NB4 (cell line): ENCODE data around the gene BRSK2.

Experiments used
- DNase-seq: peaks from one replicate; pipeline ENCODE4 v3.0.0; 2010; ENCODE audit warnings: low read depth
- H3K4me3 ChIP-seq: one replicate; pipeline ENCODE4 v1.5.1; 2011; ENCODE audit warnings: mild to moderate bottlenecking, low read depth, low read length, moderate library complexity
- MYC ChIP-seq: IDR thresholded peaks from 2 replicates; pipeline ENCODE4 v1.6.1; 2011; ENCODE audit warnings: low read depth, low read length
- POLR2A ChIP-seq: IDR thresholded peaks from 2 replicates; pipeline ENCODE4 v1.6.1; 2011; ENCODE audit warnings: mild to moderate bottlenecking; ENCODE audit not compliant: insufficient read length; ENCODE audit errors: extremely low read depth
- TF ChIP-seq, protein P1 (sequence below): IDR thresholded peaks from one replicate; pipeline ENCODE4 v1.5.1; 2012; ENCODE audit warnings: low read depth, low read length
- TF ChIP-seq, protein P2 (sequence below): IDR thresholded peaks from 2 replicates; pipeline ENCODE4 v1.6.1; 2011; ENCODE audit warnings: low read depth, low read length

BRSK2 gene

DNA sequence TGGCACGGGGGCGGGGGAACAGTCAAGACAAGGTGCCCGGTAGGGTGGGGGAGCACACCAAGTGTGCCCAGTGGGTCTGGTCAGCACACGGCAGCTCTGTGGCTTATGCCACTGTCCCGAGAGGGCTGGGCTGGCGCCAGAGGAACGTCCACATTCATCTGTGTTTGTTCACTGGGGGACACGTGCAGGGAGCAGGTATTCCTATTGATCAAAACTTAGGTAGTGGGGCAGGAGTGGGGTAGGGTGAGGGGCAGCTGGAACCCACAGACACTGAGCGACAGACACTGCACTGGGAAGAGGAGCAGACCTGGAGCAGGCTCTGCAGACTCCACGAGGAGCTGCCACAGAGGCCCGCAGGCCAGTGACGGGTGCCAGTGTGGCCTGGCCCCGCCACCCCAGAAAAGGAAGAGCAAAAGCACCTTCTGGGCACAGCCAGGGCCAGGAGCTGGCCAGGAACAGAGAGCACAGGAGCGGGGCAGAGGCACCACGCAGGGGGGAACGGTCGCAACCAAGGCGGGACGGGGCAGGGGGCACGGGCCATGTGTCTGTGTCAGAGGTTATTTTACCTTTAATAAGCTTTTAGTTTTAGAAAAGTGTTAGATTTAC, 98.9 kb downstream of the BRSK2 start:
- no peak for DNase-seq
- TF ChIP-seq, protein P1, sequence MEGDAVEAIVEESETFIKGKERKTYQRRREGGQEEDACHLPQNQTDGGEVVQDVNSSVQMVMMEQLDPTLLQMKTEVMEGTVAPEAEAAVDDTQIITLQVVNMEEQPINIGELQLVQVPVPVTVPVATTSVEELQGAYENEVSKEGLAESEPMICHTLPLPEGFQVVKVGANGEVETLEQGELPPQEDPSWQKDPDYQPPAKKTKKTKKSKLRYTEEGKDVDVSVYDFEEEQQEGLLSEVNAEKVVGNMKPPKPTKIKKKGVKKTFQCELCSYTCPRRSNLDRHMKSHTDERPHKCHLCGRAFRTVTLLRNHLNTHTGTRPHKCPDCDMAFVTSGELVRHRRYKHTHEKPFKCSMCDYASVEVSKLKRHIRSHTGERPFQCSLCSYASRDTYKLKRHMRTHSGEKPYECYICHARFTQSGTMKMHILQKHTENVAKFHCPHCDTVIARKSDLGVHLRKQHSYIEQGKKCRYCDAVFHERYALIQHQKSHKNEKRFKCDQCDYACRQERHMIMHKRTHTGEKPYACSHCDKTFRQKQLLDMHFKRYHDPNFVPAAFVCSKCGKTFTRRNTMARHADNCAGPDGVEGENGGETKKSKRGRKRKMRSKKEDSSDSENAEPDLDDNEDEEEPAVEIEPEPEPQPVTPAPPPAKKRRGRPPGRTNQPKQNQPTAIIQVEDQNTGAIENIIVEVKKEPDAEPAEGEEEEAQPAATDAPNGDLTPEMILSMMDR, result no peak
- TF ChIP-seq MYC, result no peak
- TF ChIP-seq, protein P2, sequence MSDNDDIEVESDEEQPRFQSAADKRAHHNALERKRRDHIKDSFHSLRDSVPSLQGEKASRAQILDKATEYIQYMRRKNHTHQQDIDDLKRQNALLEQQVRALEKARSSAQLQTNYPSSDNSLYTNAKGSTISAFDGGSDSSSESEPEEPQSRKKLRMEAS, result no peak
- no peak overlapping the region for H3K4me3 ChIP-seq

- TF ChIP-seq, protein P2, result no peak
- TF ChIP-seq MYC (no peak), POLR2A (no peak)
- TF ChIP-seq, protein P1, result no peak
Measured at GRCh38 chr11:1490651-1491050, 100.9 kb downstream of the BRSK2 start.

DNA sequence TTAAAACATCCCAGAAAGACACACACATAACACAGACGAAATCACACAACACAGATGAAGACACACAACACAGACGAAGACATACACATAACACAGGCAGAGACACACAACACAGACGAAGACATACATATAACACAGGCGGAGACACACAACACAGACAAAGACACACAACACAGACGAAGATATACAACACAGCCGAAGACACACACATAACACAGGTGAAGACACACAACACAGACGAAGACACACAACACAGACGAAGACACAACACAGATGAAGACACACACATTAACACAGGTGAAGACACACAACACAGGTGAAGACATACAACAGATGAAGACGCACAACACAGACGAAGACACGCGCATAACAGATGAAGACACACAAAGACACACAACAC, 101.6 kb downstream of the BRSK2 start:
- DNase-seq, result no peak
- TF ChIP-seq MYC (no peak), POLR2A (no peak)
- TF ChIP-seq, protein P1, result no peak
- TF ChIP-seq, protein P2, result no peak
- H3K4me3 ChIP-seq, result no peak overlapping the region

More at GRCh38 chr11:1490651-1491050, 100.9 kb downstream of the BRSK2 start:
- no peak overlapping the region for H3K4me3 ChIP-seq
- DNase-seq, result no peak

DNA sequence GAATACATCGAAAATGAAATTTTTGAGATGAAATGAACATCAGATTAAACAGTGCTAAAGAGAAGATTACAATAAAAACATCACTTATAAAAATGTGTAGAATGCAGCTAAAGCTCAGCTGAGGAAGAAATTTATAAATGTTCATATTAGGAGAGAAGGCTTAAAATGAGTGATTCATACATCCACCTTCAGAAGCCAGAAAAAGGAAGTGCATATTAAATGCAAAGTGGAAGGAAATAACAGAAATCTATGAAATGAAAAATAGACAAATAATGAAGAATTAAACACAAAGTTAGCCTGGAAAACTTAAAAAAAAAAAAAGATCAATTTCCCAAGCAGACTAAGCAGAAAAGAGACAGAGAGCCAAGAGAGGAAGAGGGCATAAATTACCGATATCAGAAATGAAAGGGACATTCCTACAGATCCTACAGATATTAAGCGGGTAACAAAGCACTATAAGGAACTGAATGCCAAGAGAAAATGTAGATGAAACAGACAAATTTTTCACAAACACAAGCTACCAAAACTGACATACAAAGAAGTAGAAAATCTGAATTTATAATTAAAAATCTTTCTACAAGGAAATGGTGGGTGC, 104.0 kb downstream of the BRSK2 start:
- H3K4me3 ChIP-seq, result no peak overlapping the region
- TF ChIP-seq POLR2A (no peak), MYC (no peak)
- no peak for DNase-seq

GRCh38 chr11:1494650-1495049, 104.9 kb downstream of the BRSK2 start:
- TF ChIP-seq, protein P2, result no peak
- TF ChIP-seq MYC, result no peak
- TF ChIP-seq, protein P1, result no peak
- no peak for TF ChIP-seq POLR2A
- no peak for DNase-seq
- H3K4me3 ChIP-seq, result no peak overlapping the region

DNA sequence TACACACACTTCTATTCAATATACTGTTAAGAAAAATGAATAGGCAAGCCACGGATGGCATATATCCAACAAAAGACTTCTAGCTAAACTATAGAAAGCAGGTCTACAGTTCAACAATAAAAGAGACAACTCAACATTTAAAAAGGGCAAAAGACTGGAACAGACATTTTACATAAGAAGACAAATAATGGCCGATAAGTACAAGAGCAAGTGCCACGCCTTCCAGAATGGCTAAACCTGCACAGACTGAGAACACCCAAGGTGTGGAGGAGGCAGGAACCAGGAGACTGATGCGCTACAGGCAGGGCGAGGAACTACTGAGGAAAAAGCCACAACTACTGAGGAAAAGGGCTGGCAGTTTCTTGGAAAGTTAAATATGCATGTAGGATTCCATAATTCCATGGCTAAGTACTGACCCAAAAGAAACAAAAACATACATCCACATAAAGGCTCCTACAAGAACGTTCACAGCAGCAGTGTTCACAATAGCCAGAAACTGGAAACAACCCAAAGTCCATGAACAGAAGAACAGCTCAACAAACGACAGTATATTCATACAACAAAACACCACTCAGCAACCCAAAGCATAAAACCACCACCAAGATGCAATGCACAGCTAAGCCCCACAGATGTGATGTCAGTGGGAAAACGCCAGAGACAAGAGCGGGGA, 106.5 kb downstream of the BRSK2 start:
- TF ChIP-seq POLR2A, result no peak
- TF ChIP-seq, protein P2, result no peak
- TF ChIP-seq, protein P1, result no peak
- no peak for TF ChIP-seq MYC
- DNase-seq, result no peak

More for the DNA sequence above, 106.5 kb downstream of the BRSK2 start:
- no peak overlapping the region for H3K4me3 ChIP-seq
